CD14-positive monocyte (primary cell): ENCODE results near the gene ZNF778. TPM values are rescaled to one million over a fixed set of nuclear protein-coding genes. Genes with fewer than 3 reads are reported as not detected.

Source experiments
- DNase-seq, 3 donors: peaks; one replicate each; pipeline ENCODE4 v3.0.0-alpha.2; 2011 to 2022
- H2AFZ ChIP-seq: 2 replicates; pipeline ENCODE4 v1.6.0; 2012; ENCODE audit warnings: mild to moderate bottlenecking, low read depth, low read length, inconsistent platforms; ENCODE audit not compliant: insufficient read depth, poor library complexity, severe bottlenecking
- H3K27ac ChIP-seq, 2 donors: 1 replicate in 1 of 2; 2 replicates in 1 of 2; pipeline ENCODE4 v1.5.1; 2012 to 2013; ENCODE audit warnings: low read length in 2 of 2, control low read depth in 1 of 2, inconsistent platforms in 1 of 2, low read depth in 1 of 2, mild to moderate bottlenecking in 1 of 2
- H3K27me3 ChIP-seq, 2 donors: one replicate each; pipeline versions ENCODE4 v1.6.0 to v1.6.1; 2011 to 2013; ENCODE audit warnings: low read length in 2 of 2; ENCODE audit not compliant: control insufficient read depth in 2 of 2, insufficient read depth in 2 of 2
- H3K36me3 ChIP-seq, 2 donors: replicated peaks in 1 of 2; 1 replicate in 1 of 2; 2 replicates in 1 of 2; pipeline versions ENCODE4 v1.5.1 to v1.6.1; 2012 to 2013; ENCODE audit warnings: low read length in 2 of 2, control low read depth in 1 of 2, inconsistent platforms in 1 of 2, mild to moderate bottlenecking in 1 of 2; ENCODE audit not compliant: insufficient read depth in 2 of 2, control insufficient read depth in 1 of 2
- H3K4me1 ChIP-seq, 2 donors: 1 replicate in 1 of 2; 2 replicates in 1 of 2; pipeline versions ENCODE4 v1.5.1 to v1.6.1; 2012 to 2013; ENCODE audit warnings: low read length in 2 of 2, control low read depth in 1 of 2, inconsistent platforms in 1 of 2, mild to moderate bottlenecking in 1 of 2, moderate library complexity in 1 of 2; ENCODE audit not compliant: insufficient read depth in 2 of 2, control insufficient read depth in 1 of 2
- H3K4me2 ChIP-seq: replicated peaks from 2 replicates; pipeline ENCODE3; 2012; ENCODE audit warnings: low read length, moderate library complexity, mild to moderate bottlenecking; ENCODE audit not compliant: poor library complexity, severe bottlenecking; ENCODE audit errors: extremely low read depth
- H3K4me3 ChIP-seq, 3 experiments: fragments of 200-600 bp in 1 of 3; sonication (generic) in 1 of 3; replicated peaks in 1 of 3; 1 replicate in 2 of 3; 2 replicates in 1 of 3; pipeline ENCODE4 v1.5.1; 2011 to 2013; ENCODE audit warnings: low read length in 3 of 3, mild to moderate bottlenecking in 3 of 3, control low read depth in 2 of 3, low read depth in 2 of 3, inconsistent platforms in 1 of 3, moderate library complexity in 1 of 3
- H3K79me2 ChIP-seq: 2 replicates; pipeline ENCODE4 v1.6.0; 2012; ENCODE audit warnings: mild to moderate bottlenecking, control low read depth, inconsistent platforms, low read length, moderate library complexity; ENCODE audit not compliant: insufficient read depth
- H3K9ac ChIP-seq: 2 replicates; pipeline ENCODE4 v1.6.0; 2017; ENCODE audit warnings: low read length, mild to moderate bottlenecking; ENCODE audit not compliant: insufficient read depth, poor library complexity, severe bottlenecking
- H3K9me3 ChIP-seq, 2 donors: replicated peaks in 1 of 2; 1 replicate in 1 of 2; 2 replicates in 1 of 2; pipeline versions ENCODE4 v1.5.1 to v1.6.1; 2012 to 2013; ENCODE audit warnings: low read length in 2 of 2, control low read depth in 1 of 2; ENCODE audit not compliant: control insufficient read depth in 1 of 2, insufficient read depth in 1 of 2
- H4K20me1 ChIP-seq: 2 replicates; pipeline ENCODE4 v1.6.0; 2012; ENCODE audit warnings: mild to moderate bottlenecking, low read length, control low read depth, moderate library complexity; ENCODE audit not compliant: insufficient read depth
- H3K27ac Mint-ChIP-seq, 7 donors: one replicate each; pipeline ENCODE4 v1.8.0; 2020; ENCODE audit warnings: mild to moderate bottlenecking in 7 of 7, mixed read lengths in 7 of 7, moderate library complexity in 6 of 7, inconsistent platforms in 2 of 7
- H3K27me3 Mint-ChIP-seq, 3 donors: one replicate each; pipeline ENCODE4 v1.8.0; 2021 to 2022; ENCODE audit warnings: low read depth in 3 of 3, mild to moderate bottlenecking in 3 of 3, mixed read lengths in 3 of 3, moderate library complexity in 3 of 3, inconsistent platforms in 1 of 3
- H3K36me3 Mint-ChIP-seq, 2 donors: one replicate each; pipeline ENCODE4 v1.8.0; 2020; ENCODE audit warnings: mixed read lengths in 2 of 2, inconsistent platforms in 1 of 2, mild to moderate bottlenecking in 1 of 2
- H3K4me1 Mint-ChIP-seq: one replicate; pipeline ENCODE4 v1.8.0; 2020; ENCODE audit warnings: mild to moderate bottlenecking, mixed read lengths
- H3K4me3 Mint-ChIP-seq, 2 donors: one replicate each; pipeline ENCODE4 v1.8.0; 2020; ENCODE audit warnings: mild to moderate bottlenecking in 2 of 2, mixed read lengths in 2 of 2, moderate library complexity in 1 of 2
- H3K9me3 Mint-ChIP-seq, 7 donors: one replicate each; pipeline ENCODE4 v1.8.0; 2020 to 2022; ENCODE audit warnings: mixed read lengths in 7 of 7, mild to moderate bottlenecking in 6 of 7, moderate library complexity in 6 of 7, inconsistent platforms in 2 of 7
- WGBS: methylation state at CpG from one replicate; pipeline ENCODE4 v1.1.5; 2013; ENCODE audit warnings: missing lambda C conversion rate; ENCODE audit not compliant: insufficient coverage; 5-methylcytosine and 5-hydroxymethylcytosine counted together
- intact Hi-C, 2 donors: fragments of 100-400 bp; cut with micrococcal nuclease; formaldehyde crosslinking; loops; one replicate each; pipeline versions ENCODE4 v1.15.0 to v1.15.1; 2023
- polyA plus RNA-seq, 3 donors: library from polyadenylated mRNA; depleted of rRNA in 1 of 3; unstranded in 2 of 3; stranded (reverse) in 1 of 3; fragments of 300-500 nt in 2 of 3; fragments of >200 nt in 1 of 3; fragmentation: Illumina TruSeq in 2 of 3; gene quantifications; 1 replicate in 2 of 3; 2 replicates in 1 of 3; pipeline ENCODE4 v1.2.3, GENCODE V29; 2012 to 2021
- TF ChIP-seq, protein P1 (sequence below): fragments of 200-600 bp; IDR thresholded peaks from one replicate; pipeline ENCODE4 v1.8.0; 2022; ENCODE audit warnings: antibody characterized with exemption, mild to moderate bottlenecking

ZNF778 gene
- polyA plus RNA-seq, 3 donors: 0.51 to 9.0 (median 0.60) TPM

DNA sequence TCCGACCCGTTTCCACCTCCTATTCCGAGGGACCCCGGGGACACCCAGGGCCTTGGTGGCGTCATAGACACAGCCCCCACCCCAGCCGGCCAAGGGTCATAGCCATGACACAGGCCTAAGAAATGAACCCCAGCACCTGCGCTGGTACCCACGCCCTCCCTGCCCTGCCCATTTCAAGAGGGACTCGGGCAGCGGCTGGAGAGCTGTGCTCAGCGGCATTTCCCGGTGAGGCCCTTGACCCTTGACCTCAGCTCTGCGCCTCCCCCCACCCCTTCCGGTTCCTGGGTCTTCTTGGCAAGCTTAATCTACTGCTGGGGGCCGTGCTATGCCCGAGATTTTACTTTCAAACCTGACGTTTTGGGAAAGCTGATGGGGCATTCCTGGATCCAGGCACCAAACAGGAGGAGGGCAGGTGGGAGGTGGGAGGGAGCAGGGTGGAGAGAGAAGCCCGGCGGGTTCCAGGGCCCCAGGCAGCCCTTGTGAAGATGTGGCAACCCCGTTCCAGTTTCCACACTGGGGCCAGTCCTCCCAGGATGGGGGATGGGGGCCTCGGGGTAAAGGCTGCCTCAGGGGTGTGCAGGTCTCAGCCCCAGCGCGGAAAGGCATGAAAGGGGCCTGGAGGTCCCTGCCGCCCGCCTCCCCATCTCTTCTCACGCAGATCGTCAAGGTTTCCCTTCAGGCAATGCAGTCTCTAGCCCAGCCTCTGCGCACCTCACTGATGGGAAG is 17.2 kb upstream of the ZNF778 start, which contains the start of gene SLC22A31:
SLC22A31 (minus strand) TSS at position 414 of the 726 bp plus-strand sequence; CDS start at position 378, 36 bp downstream.
- H3K36me3 Mint-ChIP-seq: peaks cover 3 to 6% of the 10 kb centered on the region in 2 donors
- Histone ChIP-seq H3K9ac (no peak within 1 kb of the TSS), H3K4me1 (peaks cover 15 to 21% of the 10 kb centered on the region in 2 donors), H3K9me3 (peaks cover 8 to 9% of the 10 kb centered on the region in 2 donors), H3K27ac (no peak within 1 kb of the TSS), H3K79me2 (no peaks in the 10 kb centered on the region), H3K4me2 (peak within 1 kb of the TSS; percentile 65), H3K4me3 (peak within 1 kb of the TSS in 1 of 3 experiments; percentile 47), H4K20me1 (no peaks in the 10 kb centered on the region), H3K36me3 (no peaks in the 10 kb centered on the region), H2AFZ (no peak within 1 kb of the TSS), H3K27me3 (peaks cover 31 to 51% of the 10 kb centered on the region in 2 donors)
- H3K27me3 Mint-ChIP-seq: peaks cover 44 to 65% (median 59%) of the 10 kb centered on the region in 3 donors
- intact Hi-C loops: no loop called here
- DNase-seq: peak in 1 of 3 donors; percentile 5
- H3K4me1 Mint-ChIP-seq: peaks cover 16% of the 10 kb centered on the region
- H3K27ac Mint-ChIP-seq: peak within 1 kb of the TSS in 1 of 7 donors; percentile 20
- peak within 1 kb of the TSS; percentile 64 to 83 for H3K4me3 Mint-ChIP-seq
- TF ChIP-seq, protein P1, sequence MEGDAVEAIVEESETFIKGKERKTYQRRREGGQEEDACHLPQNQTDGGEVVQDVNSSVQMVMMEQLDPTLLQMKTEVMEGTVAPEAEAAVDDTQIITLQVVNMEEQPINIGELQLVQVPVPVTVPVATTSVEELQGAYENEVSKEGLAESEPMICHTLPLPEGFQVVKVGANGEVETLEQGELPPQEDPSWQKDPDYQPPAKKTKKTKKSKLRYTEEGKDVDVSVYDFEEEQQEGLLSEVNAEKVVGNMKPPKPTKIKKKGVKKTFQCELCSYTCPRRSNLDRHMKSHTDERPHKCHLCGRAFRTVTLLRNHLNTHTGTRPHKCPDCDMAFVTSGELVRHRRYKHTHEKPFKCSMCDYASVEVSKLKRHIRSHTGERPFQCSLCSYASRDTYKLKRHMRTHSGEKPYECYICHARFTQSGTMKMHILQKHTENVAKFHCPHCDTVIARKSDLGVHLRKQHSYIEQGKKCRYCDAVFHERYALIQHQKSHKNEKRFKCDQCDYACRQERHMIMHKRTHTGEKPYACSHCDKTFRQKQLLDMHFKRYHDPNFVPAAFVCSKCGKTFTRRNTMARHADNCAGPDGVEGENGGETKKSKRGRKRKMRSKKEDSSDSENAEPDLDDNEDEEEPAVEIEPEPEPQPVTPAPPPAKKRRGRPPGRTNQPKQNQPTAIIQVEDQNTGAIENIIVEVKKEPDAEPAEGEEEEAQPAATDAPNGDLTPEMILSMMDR: no peak
- 28% methylated on average over 26 of the region's 28 CpGs for WGBS
- H3K9me3 Mint-ChIP-seq: peaks cover 3 to 20% (median 16%) of the 10 kb centered on the region in 7 donors

DNA sequence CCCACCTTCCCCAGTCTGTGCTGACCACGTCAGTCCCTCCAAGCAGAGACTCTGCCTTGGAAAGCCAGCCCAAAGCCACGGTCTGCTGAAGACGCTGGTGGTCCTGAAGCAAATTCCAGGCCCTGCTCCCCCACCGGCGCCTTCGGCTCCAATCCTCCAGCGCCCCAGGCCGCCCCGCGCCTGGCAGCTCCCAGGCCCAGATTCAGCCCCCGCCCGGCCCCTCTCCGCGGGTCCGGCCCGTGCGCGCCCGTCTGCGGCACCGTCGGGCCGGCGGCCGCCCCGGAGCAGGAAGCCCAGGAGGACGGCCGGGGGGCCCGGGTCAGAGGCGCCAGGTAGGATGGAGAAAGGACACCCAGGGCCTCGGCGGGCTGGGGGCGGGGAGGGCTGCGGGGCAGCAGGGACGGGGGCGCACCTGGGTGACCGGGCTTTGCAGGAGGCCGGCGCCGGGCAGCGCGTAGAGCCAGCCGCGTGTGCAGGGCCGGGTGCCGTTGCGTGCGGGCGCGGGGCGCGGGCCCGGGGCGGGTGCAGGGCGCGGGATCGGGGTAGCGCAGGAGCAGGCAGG is 16.6 kb upstream of the ZNF778 start:
- TF ChIP-seq, protein P1: no peak
- Mint-ChIP-seq H3K4me3 (peak overlapping the region; percentile 64 to 83), H3K27ac (no peak overlapping the region), H3K27me3 (peaks cover 44 to 68% (median 61%) of the 10 kb centered on the region in 3 donors), H3K36me3 (peaks cover 3 to 6% of the 10 kb centered on the region in 2 donors), H3K9me3 (peaks cover 3 to 20% (median 16%) of the 10 kb centered on the region in 7 donors), H3K4me1 (peaks cover 16% of the 10 kb centered on the region)
- Histone ChIP-seq H4K20me1 (no peaks in the 10 kb centered on the region), H3K4me3 (peak overlapping the region in 1 of 3 experiments; percentile 47), H3K9ac (no peak overlapping the region), H2AFZ (no peak overlapping the region), H3K27me3 (peaks cover 31 to 51% of the 10 kb centered on the region in 2 donors), H3K79me2 (no peaks in the 10 kb centered on the region), H3K9me3 (peaks cover 8 to 9% of the 10 kb centered on the region in 2 donors), H3K36me3 (no peaks in the 10 kb centered on the region), H3K27ac (no peak overlapping the region), H3K4me2 (peak overlapping the region; percentile 65), H3K4me1 (peaks cover 15 to 21% of the 10 kb centered on the region in 2 donors)
- intact Hi-C loops: no loop called here
- DNase-seq: no peak
- WGBS: 1% methylated on average over 58 of the region's 58 CpGs
